RWPE1 (cell line): ENCODE measurements around the gene ENOX1.

Experiments
- CTCF ChIA-PET: fragments of 350-600 bp; sonication (Branson Sonifier 250); formaldehyde crosslinking; extraction: SDS; loops from one replicate; lab custom pipeline; 2021; lab: Yijun Ruan, JAX
- POLR2A ChIA-PET: fragments of 400-600 bp; formaldehyde crosslinking; extraction: SDS; loops from one replicate; lab custom pipeline; 2020; ENCODE audit warnings: antibody characterized with exemption; ENCODE audit not compliant: low non-redundant PET; lab: Yijun Ruan, JAX
- DNase-seq: peaks from one replicate; pipeline ENCODE4 v3.0.0; 2012; ENCODE audit warnings: low spot score
- H3K27ac ChIP-seq: fragments of 450-650 bp; 2 replicates; pipeline ENCODE4 v1.5.1; 2017
- TF ChIP-seq, protein P1 (sequence below): fragments of 450-650 bp; conservative IDR thresholded peaks from 2 replicates; pipeline ENCODE4 v1.5.1; 2017; ENCODE audit warnings: low read depth, mild to moderate bottlenecking

The ENOX1 gene

DNA sequence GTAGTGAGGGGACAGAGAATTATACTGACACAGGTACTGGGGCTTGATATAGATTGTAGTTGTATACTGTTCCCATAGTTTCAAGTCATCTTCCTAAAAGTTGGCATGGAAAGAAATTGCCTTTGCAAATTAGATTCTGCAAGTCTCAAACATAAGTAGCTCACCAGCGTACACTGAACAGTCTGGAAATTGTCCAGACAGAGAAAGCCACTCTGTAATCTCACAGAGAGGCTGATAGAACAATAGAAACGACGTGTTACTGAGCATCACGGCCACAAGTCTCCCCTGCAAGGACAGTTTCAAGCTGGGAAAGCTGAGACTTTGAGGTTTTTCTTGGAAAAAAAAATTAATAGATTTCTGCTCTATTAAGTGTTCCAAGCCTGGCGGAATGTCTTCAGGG is 534.8 kb downstream of the ENOX1 start:
- TF ChIP-seq, protein P1, sequence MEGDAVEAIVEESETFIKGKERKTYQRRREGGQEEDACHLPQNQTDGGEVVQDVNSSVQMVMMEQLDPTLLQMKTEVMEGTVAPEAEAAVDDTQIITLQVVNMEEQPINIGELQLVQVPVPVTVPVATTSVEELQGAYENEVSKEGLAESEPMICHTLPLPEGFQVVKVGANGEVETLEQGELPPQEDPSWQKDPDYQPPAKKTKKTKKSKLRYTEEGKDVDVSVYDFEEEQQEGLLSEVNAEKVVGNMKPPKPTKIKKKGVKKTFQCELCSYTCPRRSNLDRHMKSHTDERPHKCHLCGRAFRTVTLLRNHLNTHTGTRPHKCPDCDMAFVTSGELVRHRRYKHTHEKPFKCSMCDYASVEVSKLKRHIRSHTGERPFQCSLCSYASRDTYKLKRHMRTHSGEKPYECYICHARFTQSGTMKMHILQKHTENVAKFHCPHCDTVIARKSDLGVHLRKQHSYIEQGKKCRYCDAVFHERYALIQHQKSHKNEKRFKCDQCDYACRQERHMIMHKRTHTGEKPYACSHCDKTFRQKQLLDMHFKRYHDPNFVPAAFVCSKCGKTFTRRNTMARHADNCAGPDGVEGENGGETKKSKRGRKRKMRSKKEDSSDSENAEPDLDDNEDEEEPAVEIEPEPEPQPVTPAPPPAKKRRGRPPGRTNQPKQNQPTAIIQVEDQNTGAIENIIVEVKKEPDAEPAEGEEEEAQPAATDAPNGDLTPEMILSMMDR = no peak
- no peak overlapping the region for H3K27ac ChIP-seq
- CTCF ChIA-PET = no interaction called here
- POLR2A ChIA-PET = no interaction called here
- no peak for DNase-seq

DNA sequence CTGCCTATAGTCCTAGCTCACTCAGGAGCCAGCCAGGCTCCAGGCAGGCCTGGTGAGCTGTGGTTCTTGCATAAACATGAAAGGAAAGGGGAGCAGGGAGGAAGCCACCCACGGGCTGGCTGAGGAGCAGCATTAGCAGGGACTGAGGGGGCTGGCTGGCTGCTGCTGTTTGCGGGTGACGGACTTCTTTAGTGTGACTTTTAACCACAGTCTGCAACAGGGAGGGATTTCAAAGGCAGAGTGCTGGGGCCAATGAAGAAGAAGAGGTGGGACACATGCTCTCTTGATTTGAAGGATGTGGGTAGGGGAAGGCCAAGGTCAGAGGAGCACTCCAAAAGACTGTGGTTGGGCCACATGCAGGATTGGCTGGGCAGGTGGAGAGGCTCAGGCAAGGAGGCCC is 540.4 kb downstream of the ENOX1 start:
- ChIA-PET POLR2A (no interaction called here), CTCF (no interaction called here)
- TF ChIP-seq, protein P1 = no peak
- no peak for DNase-seq
- H3K27ac ChIP-seq = no peak overlapping the region

DNA sequence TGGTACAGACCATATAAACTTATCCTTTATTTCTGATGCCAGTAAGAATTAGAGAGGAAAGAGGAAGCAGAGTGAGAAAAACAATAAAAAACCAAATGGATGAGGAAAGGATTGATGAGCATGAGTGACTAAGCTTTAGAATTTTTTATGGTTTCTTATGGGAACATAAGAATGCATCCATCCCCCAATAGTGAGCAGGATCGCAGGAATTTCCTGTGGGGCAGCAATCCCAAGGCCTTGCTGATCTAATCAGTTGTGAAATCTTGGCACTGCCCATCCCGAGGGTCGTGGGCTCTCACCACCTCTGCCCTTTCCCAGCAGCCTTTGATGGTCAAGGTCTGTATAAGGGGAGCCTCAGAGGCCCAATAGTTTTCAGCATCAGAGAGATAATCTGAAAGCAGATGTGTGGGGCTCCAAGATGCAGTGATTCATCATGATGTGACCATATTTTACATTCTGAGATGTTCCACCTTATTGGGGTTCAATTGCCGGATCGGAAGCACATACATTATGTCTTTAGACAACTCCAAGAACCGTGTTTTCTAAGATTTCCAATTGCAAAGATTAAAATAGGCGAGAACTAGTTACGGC is 541.3 kb downstream of the ENOX1 start:
- ChIA-PET POLR2A (no interaction called here), CTCF (no interaction called here)
- TF ChIP-seq, protein P1 = no peak
- DNase-seq = peak; percentile 55
- peak overlapping the region; percentile 49; the same call in 1 of the 2 replicates for H3K27ac ChIP-seq

DNA sequence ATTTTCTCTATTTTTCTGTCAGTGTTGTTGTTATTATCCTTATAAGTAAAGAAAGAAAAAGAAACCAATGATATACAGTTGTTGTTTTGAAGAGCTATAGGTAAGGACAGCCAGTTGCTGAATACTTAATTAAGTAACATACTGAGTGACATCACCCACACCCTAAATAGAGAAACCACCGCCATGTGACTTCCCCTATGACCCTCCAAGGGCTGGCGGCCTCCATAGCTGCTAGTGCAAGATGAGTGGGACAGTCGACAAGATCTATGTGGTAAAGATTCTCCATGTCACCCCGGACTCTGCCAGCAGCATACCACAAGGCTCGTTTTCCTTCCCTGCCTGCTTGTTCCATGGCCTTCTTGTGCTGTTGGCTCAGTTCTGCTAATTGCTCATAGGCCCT is 542.3 kb downstream of the ENOX1 start:
- H3K27ac ChIP-seq = no peak overlapping the region
- no peak for DNase-seq
- ChIA-PET CTCF (no interaction called here), POLR2A (no interaction called here)
- TF ChIP-seq, protein P1 = no peak

DNA sequence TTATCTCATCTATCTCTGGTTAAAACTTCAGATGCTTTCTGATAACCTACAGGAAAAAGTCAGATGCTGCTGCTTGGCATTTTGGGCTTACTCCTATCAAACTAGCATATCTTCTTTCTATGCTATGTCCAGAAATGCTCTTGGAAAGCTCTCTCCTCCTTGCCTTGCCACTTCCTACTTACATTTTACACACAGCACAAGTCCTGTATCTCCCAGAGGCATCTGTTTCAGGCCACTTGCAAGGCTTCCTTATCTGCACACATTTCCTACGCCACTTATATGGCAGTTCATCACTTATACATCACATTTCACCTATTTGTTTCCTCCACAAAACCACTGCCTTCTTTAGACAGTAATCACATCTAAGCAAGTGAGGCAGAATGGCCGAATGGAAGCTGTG is 543.1 kb downstream of the ENOX1 start:
- H3K27ac ChIP-seq = no peak overlapping the region
- TF ChIP-seq, protein P1 = no peak
- ChIA-PET POLR2A (no interaction called here), CTCF (no interaction called here)
- no peak for DNase-seq

DNA sequence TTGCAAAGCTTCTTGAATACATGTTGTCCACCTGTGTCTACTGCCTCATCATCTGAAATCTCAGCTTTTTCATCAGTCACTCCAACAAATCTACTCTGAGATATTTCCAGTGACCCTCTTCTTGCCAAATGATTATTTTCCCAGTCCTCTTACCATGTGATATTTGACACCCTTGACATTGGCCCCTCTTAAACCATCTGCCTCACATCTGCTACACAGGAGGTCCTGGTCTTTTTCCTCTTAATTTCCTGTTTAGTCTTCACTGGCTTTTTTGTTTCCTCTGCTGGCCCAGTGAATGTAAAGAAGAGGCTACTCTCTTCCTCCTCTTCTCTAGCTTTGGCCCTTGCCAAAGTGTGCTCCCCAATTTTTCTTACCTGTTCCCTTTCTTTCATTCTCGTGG is 544.7 kb downstream of the ENOX1 start:
- no peak overlapping the region for H3K27ac ChIP-seq
- no peak for DNase-seq
- TF ChIP-seq, protein P1 = no peak
- ChIA-PET POLR2A (interaction anchor here (0.6 kb wide), 1 partner anchor 10 kb away, joined by 4 read pairs; no protein-coding TSS in a partner anchor), CTCF (no interaction called here)
